Endometrium (tissue), 2 donors: Measurements from ENCODE around the gene PHETA1.
"Not testable (repeated sequence)": the region's sequence is repeated elsewhere in the genome, so short reads cannot be mapped to it uniquely, and the experiment has no call there.

Source experiments
- FAIRE-seq: peaks from 2 replicates; lab custom pipeline; 2012; peaks lifted over from hg19 to GRCh38; lab: Jason Lieb, UNC
- donor health status: control.
- donor health status: control.

The PHETA1 gene

DNA sequence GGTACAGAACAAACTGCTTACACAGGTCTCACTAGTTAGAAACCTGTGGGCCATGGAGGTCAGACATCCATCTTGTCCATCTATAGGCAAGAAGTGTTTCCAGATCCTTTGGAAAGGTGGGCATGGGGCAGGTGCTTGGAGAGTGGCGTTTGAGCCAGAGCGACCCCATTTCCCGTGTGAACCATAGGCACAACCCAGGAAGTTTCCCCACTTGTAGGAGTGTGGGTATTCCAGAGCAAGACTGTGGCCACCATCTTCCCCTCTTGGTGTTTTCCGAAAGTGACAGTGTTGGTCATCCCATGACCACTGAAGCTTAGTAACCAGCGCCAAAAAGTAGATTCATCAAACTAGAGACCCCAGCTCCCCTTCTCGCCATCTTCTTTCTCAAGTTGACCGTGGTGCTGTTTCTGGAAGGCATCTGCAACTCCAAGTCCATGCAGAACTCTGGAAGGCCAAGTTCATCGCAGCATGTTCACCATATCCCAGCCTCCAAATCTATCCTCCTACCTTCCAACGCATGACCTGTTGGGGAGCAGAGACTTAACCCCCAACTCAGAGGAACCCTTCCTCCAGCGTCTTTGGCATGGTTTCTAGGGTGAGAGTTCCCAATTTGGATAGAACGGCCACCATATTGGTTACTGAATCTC is 19.7 kb downstream of the PHETA1 start:
- no peak for FAIRE-seq

- no peak for FAIRE-seq
These were observed 20.8 kb downstream of the PHETA1 start for GRCh38 chr12:111347891-111348644.

DNA sequence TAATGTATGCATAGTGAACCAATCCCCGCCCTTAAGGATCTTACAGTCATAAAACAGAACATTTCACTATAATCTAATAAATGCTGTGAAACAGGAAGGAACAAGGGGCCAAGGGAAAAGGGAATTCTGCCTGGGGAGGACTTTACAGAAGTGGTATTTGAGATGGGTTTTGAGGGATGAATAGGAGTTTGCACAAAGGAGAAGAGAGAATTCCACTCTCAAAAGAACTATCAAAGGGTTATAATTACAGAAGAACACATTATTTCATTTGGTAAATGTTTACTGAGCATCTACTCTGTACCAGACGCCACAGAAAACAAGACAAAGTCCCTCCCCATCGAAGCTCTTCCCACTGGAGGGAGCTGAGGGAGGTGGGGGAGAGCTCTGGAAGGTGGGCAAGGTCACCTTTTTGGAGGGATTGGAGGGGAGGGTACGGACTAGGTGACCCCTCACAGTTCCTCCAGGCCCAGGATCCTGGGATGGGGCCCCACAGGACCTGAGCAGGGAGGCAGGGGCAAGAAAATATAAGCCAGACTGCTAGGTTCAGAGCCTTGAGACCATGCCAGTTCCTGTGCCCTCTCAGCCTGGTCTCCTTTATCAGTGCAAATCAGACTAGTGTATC is 24.5 kb downstream of the PHETA1 start:
- no peak for FAIRE-seq

GRCh38 chr12:111343181-111343580 is 25.7 kb downstream of the PHETA1 start:
- no peak for FAIRE-seq

- no peak for FAIRE-seq
These were observed 26.5 kb downstream of the PHETA1 start for GRCh38 chr12:111342376-111342775.

DNA sequence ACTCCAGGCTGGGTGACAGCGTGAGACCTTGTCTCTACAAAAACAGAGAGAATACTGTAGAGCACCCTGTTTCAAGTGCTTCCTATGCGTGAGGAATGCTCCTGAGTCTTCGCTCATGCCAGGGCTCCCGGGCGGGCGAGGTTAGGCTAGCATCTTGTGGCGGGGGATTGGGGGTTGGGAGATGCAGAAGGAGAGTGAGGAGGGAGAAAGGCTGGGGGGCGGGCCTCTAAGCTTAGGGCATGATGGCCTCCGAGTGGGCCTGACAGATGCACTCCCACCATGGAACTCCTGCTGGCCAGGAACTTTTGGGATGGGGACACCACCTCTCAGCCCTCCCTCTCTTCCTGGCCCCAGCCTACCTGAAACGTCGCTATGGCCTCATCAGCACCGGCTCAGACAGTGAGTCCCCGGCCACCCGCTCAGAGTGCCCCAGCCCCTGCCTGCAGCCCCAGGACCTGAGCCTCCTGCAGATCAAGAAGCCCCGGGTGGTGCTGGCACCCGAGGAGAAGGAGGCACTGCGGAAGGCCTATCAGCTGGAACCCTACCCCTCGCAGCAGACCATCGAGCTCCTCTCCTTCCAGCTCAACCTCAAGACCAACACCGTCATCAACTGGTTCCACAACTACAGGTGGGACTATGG is 27.3 kb downstream of the PHETA1 start:
- FAIRE-seq: no peak

DNA sequence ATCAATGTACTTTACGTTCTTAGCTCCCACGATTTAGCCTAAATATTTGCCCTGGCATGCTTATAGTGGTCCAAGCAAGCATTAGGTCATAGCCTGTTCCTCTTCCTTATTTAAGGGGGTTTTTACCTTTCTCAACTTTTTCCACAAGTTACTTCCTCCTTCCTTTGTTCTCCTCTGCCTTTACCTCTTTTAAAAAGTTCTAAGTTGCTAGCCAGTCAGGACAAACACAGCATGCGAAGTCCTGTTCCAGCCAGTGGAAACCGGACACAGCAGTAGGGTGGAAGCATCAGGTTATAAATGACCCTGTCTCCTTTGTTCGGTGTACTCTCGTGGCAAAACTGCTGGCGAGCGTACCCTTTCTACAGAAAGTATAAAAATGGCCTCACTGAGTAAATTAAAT is 28.2 kb downstream of the PHETA1 start:
- not testable (repeated sequence) for FAIRE-seq

- no peak for FAIRE-seq
These were observed 28.7 kb downstream of the PHETA1 start for GRCh38 chr12:111340231-111340630.

GRCh38 chr12:111339321-111339938 is 29.5 kb downstream of the PHETA1 start:
- no peak for FAIRE-seq

DNA sequence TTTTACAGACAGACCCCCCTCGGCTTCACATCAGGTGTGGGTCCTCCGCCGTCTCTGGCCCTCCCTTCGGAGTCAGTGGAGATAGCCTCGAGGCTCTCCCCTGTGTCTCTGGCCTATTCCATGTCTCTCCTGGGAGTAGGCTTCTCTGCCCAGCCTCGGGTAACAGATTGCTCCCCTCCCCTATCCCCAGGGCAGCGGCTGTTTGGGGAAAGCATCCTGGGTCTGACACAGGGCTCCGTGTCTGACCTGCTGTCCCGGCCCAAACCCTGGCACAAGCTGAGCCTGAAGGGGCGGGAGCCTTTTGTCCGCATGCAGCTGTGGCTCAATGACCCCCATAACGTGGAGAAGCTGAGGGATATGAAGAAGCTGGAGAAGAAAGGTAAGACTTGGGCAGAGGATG is 30.8 kb downstream of the PHETA1 start:
- FAIRE-seq: no peak

GRCh38 chr12:111337371-111337770 is 31.5 kb downstream of the PHETA1 start:
- FAIRE-seq: no peak

- FAIRE-seq: not testable (repeated sequence)
These were observed 32.5 kb downstream of the PHETA1 start for GRCh38 chr12:111336411-111336810.

DNA sequence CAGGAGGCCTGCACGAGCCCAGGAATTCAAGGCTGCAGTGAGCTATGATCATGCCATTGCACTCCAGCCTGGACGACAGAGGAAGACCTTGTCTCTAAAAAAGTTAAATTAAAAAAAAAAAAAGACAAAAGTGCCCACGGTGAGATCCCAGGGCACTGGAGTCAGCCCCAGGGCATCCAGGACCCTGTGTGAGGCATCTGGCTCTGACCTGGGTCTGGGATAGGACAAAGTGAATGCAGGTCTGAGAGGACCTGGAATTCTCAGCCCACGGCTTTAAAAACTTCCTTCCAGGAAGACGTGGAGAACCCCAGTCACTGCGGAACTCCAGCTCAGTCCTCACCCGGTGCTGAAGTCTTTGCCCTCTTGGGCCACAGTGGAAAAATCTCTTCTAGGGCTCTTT is 33.1 kb downstream of the PHETA1 start:
- FAIRE-seq: no peak

GRCh38 chr12:111335301-111335700 is 33.6 kb downstream of the PHETA1 start:
- not testable (repeated sequence) for FAIRE-seq

DNA sequence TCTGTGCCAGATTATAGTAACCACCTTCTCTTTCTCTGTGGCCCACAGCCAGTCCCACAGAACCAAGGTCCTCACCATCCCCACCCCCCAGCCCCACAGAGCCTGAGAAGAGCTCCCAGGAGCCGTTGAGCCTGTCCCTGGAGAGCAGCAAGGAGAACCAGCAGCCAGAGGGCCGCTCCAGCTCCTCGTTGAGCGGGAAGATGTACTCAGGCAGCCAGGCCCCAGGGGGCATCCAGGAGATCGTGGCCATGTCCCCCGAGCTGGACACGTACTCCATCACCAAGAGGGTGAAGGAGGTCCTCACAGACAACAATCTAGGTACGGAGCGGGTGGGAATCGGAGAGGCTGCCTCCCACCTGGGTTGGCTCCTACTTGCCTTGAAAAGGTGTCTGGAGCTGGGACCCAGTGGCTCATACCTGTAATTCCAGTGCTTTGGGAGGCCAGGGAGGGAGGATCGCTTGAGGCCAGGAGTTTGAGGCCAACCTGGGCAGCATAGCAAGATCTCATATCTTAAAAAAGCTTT is 34.4 kb downstream of the PHETA1 start:
- no peak for FAIRE-seq

GRCh38 chr12:111330800-111331752 is 37.8 kb downstream of the PHETA1 start:
- FAIRE-seq: no peak

DNA sequence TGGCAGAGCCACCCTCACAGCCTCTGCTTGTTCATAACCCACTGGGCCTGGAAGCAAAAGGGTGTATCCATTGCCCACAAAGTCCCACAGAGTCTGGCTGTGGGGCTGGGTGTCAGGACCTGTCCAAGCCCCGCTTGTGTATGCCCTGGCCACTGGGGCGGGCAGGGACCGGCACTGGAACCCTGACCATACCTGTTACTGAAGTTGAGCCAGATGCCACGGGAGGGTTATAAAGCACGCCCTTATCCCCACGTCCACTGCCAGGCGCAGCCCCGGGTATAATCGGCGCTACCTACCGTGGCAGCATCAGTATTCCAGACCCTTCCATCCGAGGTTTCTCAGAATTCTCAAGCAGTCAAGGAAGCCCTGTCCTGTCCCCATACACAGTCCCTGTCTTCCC is 40.8 kb downstream of the PHETA1 start:
- no peak for FAIRE-seq

DNA sequence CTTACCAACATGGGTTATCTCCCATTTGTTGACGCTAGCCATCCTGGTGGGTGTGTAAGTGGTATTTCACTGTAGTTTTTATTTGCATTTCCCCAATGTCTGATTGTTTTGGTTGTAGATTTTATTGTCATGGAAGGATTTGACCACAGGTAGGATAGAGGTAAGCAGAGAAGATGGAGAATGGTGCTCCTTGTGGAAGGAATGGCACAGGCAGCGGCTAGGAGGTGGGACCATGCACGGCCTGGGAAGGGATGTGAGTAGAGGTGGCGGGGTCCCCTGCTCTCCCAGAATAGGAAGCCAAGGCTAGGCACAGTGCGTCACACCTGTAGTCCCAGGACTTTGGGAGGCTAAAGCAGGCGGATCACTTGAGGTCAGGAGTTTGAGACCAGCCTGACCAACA is 41.4 kb downstream of the PHETA1 start:
- no peak for FAIRE-seq

GRCh38 chr12:111322336-111323250 is 46.3 kb downstream of the PHETA1 start:
- FAIRE-seq: no peak

GRCh38 chr12:111321317-111321716 is 47.6 kb downstream of the PHETA1 start:
- FAIRE-seq: no peak
